Renal cortical epithelial cell (primary cell): ENCODE data around the gene ASAH2. TPM values are rescaled to one million over a fixed set of nuclear protein-coding genes. Genes with fewer than 3 reads are reported as not detected.

Experiments used
- total RNA-seq: library from RNA; depleted of rRNA; stranded (reverse); fragments of >200 nt; gene quantifications from 2 replicates; pipeline ENCODE4 v1.2.3, GENCODE V29; 2014

Gene ASAH2
- total RNA-seq, 1 donor from 2014 or later, result 1.2 TPM

Other genes starting within 250 kb of the ASAH2 start
- 28.0 and 53.7 TPM in 2 replicates for gene WASHC2A, start 183.6 kb downstream of the ASAH2 start, total RNA-seq